IPS DF 4.7 (cell line): Measurements from ENCODE around the gene CARD11.
"Not testable (repeated sequence)": the region's sequence is repeated elsewhere in the genome, so short reads cannot be mapped to it uniquely, and the experiment has no call there.

Source experiments
- DNase-seq: peaks from one replicate; pipeline ENCODE4 v3.0.0-alpha.2; 2013; ENCODE audit warnings: low spot score; ENCODE audit errors: extremely low read depth

The CARD11 gene

GRCh38 chr7:2965745-2966270, 77.9 kb downstream of the CARD11 start:
- DNase-seq = no peak

DNA sequence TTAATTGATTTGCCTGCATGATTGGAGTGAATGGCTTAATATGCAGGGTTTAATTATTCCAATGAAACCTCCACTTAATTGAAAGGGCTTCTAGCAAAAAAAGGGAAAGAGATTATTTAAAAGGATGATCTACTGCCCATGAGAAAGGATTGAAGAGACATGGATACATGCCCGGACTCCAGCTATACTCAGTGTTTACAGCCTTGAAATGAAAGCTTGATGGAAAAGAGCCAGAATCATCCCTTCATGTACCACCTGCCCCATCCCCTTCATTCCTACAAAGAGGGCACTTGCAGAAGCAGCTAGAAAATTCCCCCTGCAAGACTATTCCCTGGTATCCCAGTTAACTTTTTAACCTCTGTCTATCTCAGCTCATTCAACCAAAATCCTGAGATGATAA, 78.4 kb downstream of the CARD11 start:
- no peak for DNase-seq

- no peak for DNase-seq
Observed at GRCh38 chr7:2964208-2964607, 79.5 kb downstream of the CARD11 start.

DNA sequence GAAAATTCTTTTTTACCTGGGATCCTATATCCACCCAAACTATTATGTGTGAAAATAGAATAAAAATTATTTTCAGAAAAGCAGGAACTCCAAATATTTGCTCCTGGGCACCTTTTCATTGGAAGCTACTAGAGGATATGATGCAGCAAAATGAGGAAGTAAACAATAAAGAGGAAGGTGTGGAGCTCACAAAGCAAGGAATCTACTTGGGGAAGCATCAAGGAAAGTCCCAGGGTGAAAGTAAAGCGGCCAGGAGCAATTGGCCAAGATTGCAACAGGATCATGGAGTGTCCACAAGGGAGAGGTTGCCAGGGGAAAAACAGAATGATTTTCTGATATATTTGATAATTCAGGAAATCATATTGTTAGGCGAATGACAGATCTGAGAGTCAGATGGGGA, 80.8 kb downstream of the CARD11 start:
- DNase-seq = no peak

DNA sequence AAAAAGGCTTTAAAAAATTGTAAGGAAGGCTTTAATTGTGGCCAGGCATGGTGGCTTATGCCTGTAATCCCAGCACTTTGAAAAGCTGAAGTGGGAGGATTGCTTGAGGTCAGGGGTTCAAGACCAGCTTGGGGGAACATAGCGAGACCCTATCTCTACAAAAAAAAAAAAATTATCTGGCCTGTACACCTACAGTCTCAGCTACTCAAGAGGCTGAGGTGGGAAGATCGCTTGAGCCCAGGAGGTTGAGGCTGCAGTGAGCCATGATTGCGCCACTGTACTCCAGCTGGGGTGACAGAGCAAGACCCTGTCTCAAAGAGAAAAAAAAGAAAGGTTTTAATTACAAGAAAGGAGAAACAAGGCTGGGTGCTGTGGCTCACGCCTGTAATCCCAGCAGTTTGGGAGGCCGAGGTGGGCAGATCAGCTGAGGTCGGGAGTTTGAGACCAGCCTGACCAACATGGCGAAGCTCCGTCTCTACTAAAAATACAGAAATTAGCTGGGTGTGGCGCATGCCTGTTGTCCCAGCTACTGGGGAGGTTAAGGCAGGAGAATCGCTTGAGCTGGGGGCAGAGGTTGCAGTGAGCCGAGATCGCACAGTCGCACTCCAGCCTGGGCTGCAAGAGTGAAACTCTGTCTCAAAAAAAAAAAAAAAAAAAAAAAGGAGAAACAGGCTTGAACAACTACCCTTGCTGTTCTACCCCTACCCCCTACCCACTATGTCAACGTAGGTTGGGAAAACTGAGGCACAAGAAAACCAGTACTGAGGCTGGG, 83.7 kb downstream of the CARD11 start:
- DNase-seq = no peak

DNA sequence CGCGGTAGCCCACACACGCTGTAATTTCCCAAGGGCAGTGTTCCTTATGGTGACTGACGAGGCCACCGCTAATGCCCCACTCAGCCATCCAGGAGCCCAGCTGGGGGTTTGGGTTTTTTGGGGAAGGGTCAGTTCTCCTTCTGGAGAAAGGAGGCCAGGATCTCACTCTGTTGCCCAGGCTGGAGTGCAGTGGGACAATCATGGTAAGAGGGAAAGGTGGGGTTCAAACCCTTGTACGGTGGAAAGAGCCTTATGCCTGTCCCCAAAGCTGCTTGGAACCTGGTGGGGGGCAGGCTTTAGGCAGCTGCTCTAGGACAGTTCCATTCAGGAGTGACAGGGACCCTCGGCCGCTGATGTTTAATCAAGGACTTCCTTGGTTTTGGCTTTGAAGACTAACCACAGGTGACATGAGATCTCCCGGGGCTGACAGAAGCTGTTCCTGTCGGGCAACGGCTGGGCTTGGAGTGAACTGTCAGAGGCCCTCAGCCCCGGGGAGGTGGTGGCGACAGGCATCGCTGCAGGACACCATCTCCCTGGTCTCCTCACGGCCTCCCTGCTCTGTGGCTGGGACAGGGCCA, 84.5 kb downstream of the CARD11 start:
- DNase-seq = no peak

GRCh38 chr7:2958416-2959102, 85.1 kb downstream of the CARD11 start:
- DNase-seq = no peak

DNA sequence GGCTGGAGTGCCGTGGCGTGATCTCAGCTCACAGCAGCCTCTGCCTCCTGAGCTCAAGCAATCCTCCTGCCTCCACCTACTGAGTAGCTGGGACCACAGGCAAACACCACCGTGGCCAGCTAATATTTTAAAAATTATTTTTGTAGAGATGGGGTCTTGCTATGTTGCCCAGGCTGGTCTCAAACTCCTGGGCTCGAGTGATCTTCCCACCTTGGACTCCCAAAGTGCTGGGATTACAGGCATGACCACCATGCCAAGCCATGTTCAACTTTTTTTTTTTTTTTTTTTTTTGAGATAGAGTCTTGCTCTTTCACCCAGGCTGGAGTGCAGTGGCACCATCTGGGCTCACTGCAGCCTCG, 86.3 kb downstream of the CARD11 start:
- DNase-seq = not testable (repeated sequence)

- no peak for DNase-seq
Observed at GRCh38 chr7:2956526-2957368, 86.9 kb downstream of the CARD11 start.

- DNase-seq = no peak
Observed at GRCh38 chr7:2956076-2956475, 87.6 kb downstream of the CARD11 start.

- no peak for DNase-seq
Observed at GRCh38 chr7:2955269-2955668, 88.4 kb downstream of the CARD11 start.

DNA sequence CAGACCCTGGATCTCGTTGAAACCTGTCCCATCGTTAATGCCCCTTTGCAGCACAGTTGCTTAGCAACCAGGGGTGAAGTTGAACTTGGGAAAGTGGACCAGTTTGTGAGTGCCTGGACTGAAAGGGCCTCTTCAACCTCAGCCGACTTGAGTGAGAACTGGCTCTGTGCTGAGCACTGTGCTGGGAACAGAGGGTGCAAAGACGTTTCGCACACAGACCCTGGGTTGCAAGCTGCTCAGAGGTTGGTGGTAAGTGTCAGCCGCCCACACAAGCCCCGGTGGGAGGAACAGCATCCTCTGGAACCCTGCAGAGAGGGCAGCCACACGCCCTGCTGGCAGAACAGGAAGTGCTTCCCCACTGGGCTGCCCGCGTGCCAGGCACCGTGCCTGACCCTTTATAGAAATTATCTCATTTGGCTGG, 89.2 kb downstream of the CARD11 start:
- no peak for DNase-seq

GRCh38 chr7:2953588-2954407, 89.9 kb downstream of the CARD11 start:
- no peak for DNase-seq

DNA sequence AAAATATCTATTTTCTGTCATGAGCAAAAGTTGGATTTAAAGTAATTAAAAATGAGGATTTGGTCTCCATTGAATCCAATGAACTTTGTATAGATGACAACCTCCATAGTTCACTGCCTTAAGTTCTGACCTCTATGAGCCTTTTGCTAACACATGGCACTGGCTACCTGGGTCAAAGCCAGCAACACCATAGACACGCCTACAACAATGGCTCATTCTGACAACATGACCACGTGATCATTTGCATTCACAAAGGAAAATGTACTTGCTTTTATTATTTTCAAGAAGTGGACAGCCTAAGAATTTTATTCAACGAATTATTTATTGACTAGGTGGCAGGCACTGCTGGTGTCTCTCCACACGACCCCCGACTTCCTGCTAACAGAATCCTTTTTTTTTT, 90.6 kb downstream of the CARD11 start:
- no peak for DNase-seq

DNA sequence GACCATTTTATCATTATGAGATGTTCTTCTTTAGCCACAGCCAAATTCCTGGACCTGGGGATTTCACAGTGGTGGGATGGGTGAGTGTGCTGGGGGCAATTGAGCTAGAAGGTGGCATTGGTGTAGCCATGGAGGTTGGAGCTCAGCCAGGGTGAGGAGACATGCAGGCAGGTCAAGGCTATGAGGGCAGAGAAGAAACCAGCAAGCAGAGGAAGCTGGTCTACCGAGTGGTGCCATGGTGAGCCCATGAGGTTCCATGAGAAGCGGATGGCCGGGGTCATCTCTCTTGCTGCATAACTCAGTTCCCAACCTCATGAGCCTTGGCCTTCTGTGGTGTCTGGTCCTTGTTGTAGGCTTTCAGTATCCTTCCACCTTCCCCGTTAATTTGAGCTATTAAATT, 91.4 kb downstream of the CARD11 start:
- no peak for DNase-seq

DNA sequence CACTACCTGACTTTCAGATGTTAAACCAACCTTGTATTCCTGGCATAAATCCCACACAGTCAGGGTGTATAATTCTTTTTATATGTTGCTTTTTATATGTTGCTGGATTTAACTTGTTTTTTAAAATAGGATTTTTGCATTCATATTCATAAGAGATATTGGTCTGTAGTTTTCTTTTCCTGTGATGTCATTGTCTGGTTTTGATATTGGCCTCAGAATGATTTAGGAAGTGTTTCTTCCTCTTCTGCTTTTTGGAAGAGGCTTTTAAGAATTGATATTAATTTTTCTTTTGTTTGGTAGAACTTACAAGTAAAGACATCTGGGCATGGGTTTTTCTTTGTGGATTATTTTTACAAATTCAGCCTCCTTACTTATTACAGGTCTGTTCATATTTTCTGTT, 93.1 kb downstream of the CARD11 start:
- no peak for DNase-seq

- no peak for DNase-seq
Observed at GRCh38 chr7:2948749-2949148, 94.9 kb downstream of the CARD11 start.

- DNase-seq = no peak
Observed at GRCh38 chr7:2947058-2947780, 96.4 kb downstream of the CARD11 start.

- no peak for DNase-seq
Observed at GRCh38 chr7:2945171-2945570, 98.5 kb downstream of the CARD11 start.

- DNase-seq = no peak
Observed at GRCh38 chr7:2944739-2945138, 98.9 kb downstream of the CARD11 start.
